Stimulated activated CD4-positive, alpha-beta T cell treated with anti-CD3 and anti-CD28 coated beads, Interleukin-4, amount 100 ng/mL, for 24 hours (primary cell): ENCODE results near the gene IFT20.
"Not testable (repeated sequence)": the region's sequence is repeated elsewhere in the genome, so short reads cannot be mapped to it uniquely, and the experiment has no call there.

ENCODE experiments used
- DNase-seq: peaks from one replicate; pipeline ENCODE4 v3.0.0-alpha.2; 2020

Gene IFT20

GRCh38 chr17:28306954-28307401 is 28.3 kb downstream of the IFT20 start:
- no peak for DNase-seq

- DNase-seq: no peak
These were observed 36.8 kb downstream of the IFT20 start for GRCh38 chr17:28298449-28298848.

- no peak for DNase-seq
These were observed 39.3 kb downstream of the IFT20 start for GRCh38 chr17:28295677-28296578.

- DNase-seq: no peak
These were observed 41.3 kb downstream of the IFT20 start for GRCh38 chr17:28293994-28294393.

GRCh38 chr17:28292878-28293277 is 42.4 kb downstream of the IFT20 start:
- DNase-seq: not testable (repeated sequence)

- no peak for DNase-seq
These were observed 43.4 kb downstream of the IFT20 start for GRCh38 chr17:28291780-28292330.

GRCh38 chr17:28290703-28291102 is 44.6 kb downstream of the IFT20 start:
- DNase-seq: no peak

- DNase-seq: no peak
These were observed 49.3 kb downstream of the IFT20 start for GRCh38 chr17:28285965-28286364.

GRCh38 chr17:28282596-28282995 is 52.7 kb downstream of the IFT20 start:
- no peak for DNase-seq

- no peak for DNase-seq
These were observed 54.4 kb downstream of the IFT20 start for GRCh38 chr17:28280826-28281225.

GRCh38 chr17:28279411-28279810 is 55.9 kb downstream of the IFT20 start:
- DNase-seq: no peak
